K562 (cell line): ENCODE results near the gene ARV1. TPM values are rescaled to one million over a fixed set of nuclear protein-coding genes. Genes with fewer than 3 reads are reported as not detected.
A peak's percentile ranks its signal among the peaks of the same experiment; 100 is the strongest.

Experiments used
- CAMTA2 ChIP-seq: fragments of 250-450 bp; sonication (Bioruptor Pico); conservative IDR thresholded peaks from 2 replicates; pipeline ENCODE4 v1.5.1; 2022
- CHD2 ChIP-seq: IDR thresholded peaks from 2 replicates; pipeline ENCODE4 v1.6.1; 2011; ENCODE audit warnings: low read depth, low read length
- E2F3 ChIP-seq: fragments of 250-450 bp; sonication (Bioruptor Pico); IDR thresholded peaks from 2 replicates; pipeline ENCODE4 v1.4.0; 2020; ENCODE audit warnings: mild to moderate bottlenecking
- E4F1 ChIP-seq: fragments of 250-450 bp; sonication (Bioruptor Pico); IDR thresholded peaks from 2 replicates; pipeline ENCODE4 v1.5.0; 2021; ENCODE audit warnings: mild to moderate bottlenecking, borderline replicate concordance
- GTF2F1 ChIP-seq: IDR thresholded peaks from 2 replicates; pipeline ENCODE4 v1.6.1; 2011; ENCODE audit warnings: low read depth, low read length, improper control_type of control experiment
- IRF2 ChIP-seq: sonication (generic); formaldehyde crosslinking; IDR thresholded peaks from 2 replicates; pipeline ENCODE4 v1.8.1; 2022; ENCODE audit warnings: mild to moderate bottlenecking, missing genetic modification reagents
- KAT2B ChIP-seq: IDR thresholded peaks from one replicate; pipeline ENCODE4 v1.6.1; 2012; ENCODE audit warnings: low read depth, mild to moderate bottlenecking, control low read depth, inconsistent platforms, low read length, moderate library complexity
- KDM5B ChIP-seq: fragments of 200-600 bp; sonication (generic); IDR thresholded peaks from 2 replicates; pipeline ENCODE4 v1.6.1; 2012; ENCODE audit warnings: low read depth, mild to moderate bottlenecking, moderate library complexity, low read length, control low read depth, inconsistent platforms; ENCODE audit not compliant: insufficient replicate concordance
- NBN ChIP-seq: fragments of 450-650 bp; IDR thresholded peaks from 2 replicates; pipeline ENCODE4 v1.6.1; 2016; ENCODE audit warnings: low read depth, mild to moderate bottlenecking
- NCOA4 ChIP-seq: fragments of 450-650 bp; IDR thresholded peaks from 2 replicates; pipeline ENCODE4 v1.6.1; 2018; ENCODE audit warnings: mild to moderate bottlenecking; ENCODE audit not compliant: partially characterized antibody
- NFXL1 ChIP-seq: fragments of 450-650 bp; formaldehyde crosslinking; IDR thresholded peaks from 2 replicates; pipeline ENCODE4 v1.4.0; 2021; ENCODE audit warnings: mild to moderate bottlenecking
- PURB ChIP-seq: sonication (generic); formaldehyde crosslinking; IDR thresholded peaks from 2 replicates; pipeline ENCODE4 v1.9.0; 2021; ENCODE audit warnings: low read depth, mild to moderate bottlenecking, missing genetic modification reagents
- SETDB1 ChIP-seq: IDR thresholded peaks from one replicate; pipeline ENCODE4 v1.6.1; 2012; ENCODE audit warnings: low read length, control low read depth, inconsistent platforms
- STAT5A ChIP-seq: IDR thresholded peaks from 2 replicates; pipeline ENCODE4 v1.6.1; 2012; ENCODE audit warnings: low read length, inconsistent platforms, borderline replicate concordance
- TCFL5 ChIP-seq: fragments of 250-450 bp; sonication (Bioruptor Pico); conservative IDR thresholded peaks from 2 replicates; pipeline ENCODE4 v1.6.1; 2021; ENCODE audit warnings: mild to moderate bottlenecking, moderate library complexity, matching md5 sums
- ZBTB1 ChIP-seq: sonication (generic); formaldehyde crosslinking; IDR thresholded peaks from 2 replicates; pipeline ENCODE4 v1.8.1; 2023; ENCODE audit warnings: missing genetic modification reagents, low read depth, mild to moderate bottlenecking, borderline replicate concordance
- ZNF280A ChIP-seq: fragments of 450-650 bp; IDR thresholded peaks from 2 replicates; pipeline ENCODE4 v1.6.1; 2018; ENCODE audit warnings: mild to moderate bottlenecking, low read depth; ENCODE audit not compliant: partially characterized antibody
- ZNF3 ChIP-seq: fragments of 250-450 bp; sonication (Bioruptor Pico); IDR thresholded peaks from 2 replicates; pipeline ENCODE4 v1.5.0; 2021; ENCODE audit warnings: mild to moderate bottlenecking, moderate library complexity
- ZNF431 ChIP-seq: sonication (generic); formaldehyde crosslinking; IDR thresholded peaks from 2 replicates; pipeline ENCODE4 v1.8.0; 2022; ENCODE audit warnings: mild to moderate bottlenecking, missing genetic modification reagents
- ZNF717 ChIP-seq: fragments of 250-450 bp; sonication (Bioruptor Pico); IDR thresholded peaks from 2 replicates; pipeline ENCODE4 v1.5.0; 2021
- ZNF79 ChIP-seq: fragments of 250-450 bp; sonication (Bioruptor Pico); IDR thresholded peaks from 2 replicates; pipeline ENCODE4 v1.4.0; 2020; ENCODE audit warnings: low read depth, mild to moderate bottlenecking, moderate library complexity
- polyA plus RNA-seq, 8 experiments: library from polyadenylated mRNA; depleted of rRNA in 4 of 8; stranded (reverse) in 5 of 8; unstranded in 3 of 8; fragments of >200 nt; fragmentation: Nextera tagmentation in 2 of 8; fragmentation: Illumina TruSeq in 1 of 8; extraction: Ambion mirVana in 2 of 8; extraction: Trizol in 1 of 8; gene quantifications; 2 replicates each; pipeline versions ENCODE4 v1.2.1 to v1.2.3, GENCODE V29; 2011 to 2014; ENCODE audit warnings: inconsistent platforms in 1 of 8, missing spikeins in 1 of 8
- total RNA-seq, 7 experiments: library from RNA; depleted of rRNA in 6 of 7; stranded (reverse); fragments of >200 nt in 6 of 7; fragmentation: Illumina TruSeq in 2 of 7; extraction: Trizol in 2 of 7; gene quantifications; 2 replicates each; pipeline versions ENCODE4 v1.2.1 to v1.2.3, GENCODE V29; 2011 to 2021; ENCODE audit warnings: low replicate concordance in 1 of 7
- TF ChIP-seq, protein P1 (sequence below): fragments of 250-450 bp; sonication (Bioruptor Pico); IDR thresholded peaks from 2 replicates; pipeline ENCODE4 v1.4.0; 2020; ENCODE audit warnings: borderline replicate concordance
- TF ChIP-seq, protein P2 (sequence below): fragments of 250-450 bp; sonication (Bioruptor Pico); IDR thresholded peaks from 2 replicates; pipeline ENCODE4 v1.8.0; 2022; ENCODE audit warnings: moderate library complexity, mild to moderate bottlenecking, inconsistent platforms

ARV1 gene
- total and polyA plus RNA-seq, 9 of the 15 experiments (the other 6 are each of a cell fraction or from before 2014, with no cell fraction given) = 54.8 to 139 (median 74.0) TPM

DNA sequence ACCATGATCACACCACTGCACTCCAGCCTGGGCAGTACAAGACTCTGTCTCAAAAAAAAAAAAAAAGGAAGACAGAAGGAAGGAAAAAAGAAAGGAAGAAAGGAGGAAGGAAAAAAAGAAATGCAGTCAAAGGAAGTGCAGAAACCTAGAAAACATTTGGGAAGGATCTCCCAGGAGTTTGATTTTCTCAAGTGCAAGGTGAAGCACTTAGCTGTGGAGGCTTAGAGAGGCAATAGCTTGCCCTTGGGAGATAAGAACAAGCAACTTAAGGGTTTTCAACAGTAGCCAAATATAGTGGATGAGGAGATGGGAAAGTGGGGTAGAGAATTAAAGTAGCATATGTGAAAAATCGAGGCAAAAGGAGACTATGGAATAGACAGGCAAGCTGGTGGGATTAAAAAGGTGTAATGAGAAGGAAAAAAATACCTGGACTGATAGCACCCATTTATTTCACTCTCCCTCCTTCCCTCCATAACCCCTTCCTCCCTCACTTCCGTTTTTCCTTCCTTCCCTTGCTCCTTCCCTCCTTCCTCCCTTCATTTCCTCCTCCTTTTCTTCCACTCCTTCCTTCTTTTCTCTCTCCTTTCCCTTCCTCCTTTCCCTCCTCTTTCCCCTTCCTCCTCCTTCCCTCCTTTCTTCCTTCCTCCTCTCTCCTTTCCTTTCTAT, 68.0 kb downstream of the ARV1 start (continued):
- TF ChIP-seq IRF2 (no peak), KAT2B (no peak), ZBTB1 (CRISPR knock-in tag) (no peak), NBN (peak; percentile 86; the same call in 1 of the 2 replicates), E2F3 (no peak), NFXL1 (CRISPR knock-in tag) (0 out of 2 replicates have a peak, but pooled peaks have one; percentile 54), PURB (CRISPR knock-in tag) (no peak), SETDB1 (no peak), ZNF3 (CRISPR knock-in tag) (no peak), KDM5B (no peak), GTF2F1 (no peak), ZNF717 (CRISPR knock-in tag) (no peak), STAT5A (peak; percentile 32; the same call in 1 of the 2 replicates), CAMTA2 (CRISPR knock-in tag) (no peak), TCFL5 (CRISPR knock-in tag) (no peak), ZNF431 (CRISPR knock-in tag) (no peak), ZNF280A (no peak), ZNF79 (CRISPR knock-in tag) (no peak), NCOA4 (no peak), CHD2 (no peak), E4F1 (CRISPR knock-in tag) (no peak)
- TF ChIP-seq, protein P1, sequence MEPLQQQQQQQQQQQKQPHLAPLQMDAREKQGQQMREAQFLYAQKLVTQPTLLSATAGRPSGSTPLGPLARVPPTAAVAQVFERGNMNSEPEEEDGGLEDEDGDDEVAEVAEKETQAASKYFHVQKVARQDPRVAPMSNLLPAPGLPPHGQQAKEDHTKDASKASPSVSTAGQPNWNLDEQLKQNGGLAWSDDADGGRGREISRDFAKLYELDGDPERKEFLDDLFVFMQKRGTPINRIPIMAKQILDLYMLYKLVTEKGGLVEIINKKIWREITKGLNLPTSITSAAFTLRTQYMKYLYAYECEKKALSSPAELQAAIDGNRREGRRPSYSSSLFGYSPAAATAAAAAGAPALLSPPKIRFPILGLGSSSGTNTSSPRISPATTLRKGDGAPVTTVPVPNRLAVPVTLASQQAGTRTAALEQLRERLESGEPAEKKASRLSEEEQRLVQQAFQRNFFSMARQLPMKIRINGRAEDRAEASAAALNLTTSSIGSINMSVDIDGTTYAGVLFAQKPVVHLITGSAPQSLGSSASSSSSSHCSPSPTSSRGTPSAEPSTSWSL = no peak
- TF ChIP-seq, protein P2, sequence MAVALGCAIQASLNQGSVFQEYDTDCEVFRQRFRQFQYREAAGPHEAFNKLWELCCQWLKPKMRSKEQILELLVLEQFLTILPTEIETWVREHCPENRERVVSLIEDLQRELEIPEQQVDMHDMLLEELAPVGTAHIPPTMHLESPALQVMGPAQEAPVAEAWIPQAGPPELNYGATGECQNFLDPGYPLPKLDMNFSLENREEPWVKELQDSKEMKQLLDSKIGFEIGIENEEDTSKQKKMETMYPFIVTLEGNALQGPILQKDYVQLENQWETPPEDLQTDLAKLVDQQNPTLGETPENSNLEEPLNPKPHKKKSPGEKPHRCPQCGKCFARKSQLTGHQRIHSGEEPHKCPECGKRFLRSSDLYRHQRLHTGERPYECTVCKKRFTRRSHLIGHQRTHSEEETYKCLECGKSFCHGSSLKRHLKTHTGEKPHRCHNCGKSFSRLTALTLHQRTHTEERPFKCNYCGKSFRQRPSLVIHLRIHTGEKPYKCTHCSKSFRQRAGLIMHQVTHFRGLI = no peak
